GM19023 (cell line): ENCODE data around the gene RAB7B.

Experiments
- ATAC-seq: cut with Tn5 transposase; IDR thresholded peaks from one replicate; pipeline ENCODE4 v1.9.1; 2021; ENCODE audit warnings: mild to moderate bottlenecking, moderate library complexity; ENCODE audit not compliant: unreplicated experiment

The RAB7B gene

DNA sequence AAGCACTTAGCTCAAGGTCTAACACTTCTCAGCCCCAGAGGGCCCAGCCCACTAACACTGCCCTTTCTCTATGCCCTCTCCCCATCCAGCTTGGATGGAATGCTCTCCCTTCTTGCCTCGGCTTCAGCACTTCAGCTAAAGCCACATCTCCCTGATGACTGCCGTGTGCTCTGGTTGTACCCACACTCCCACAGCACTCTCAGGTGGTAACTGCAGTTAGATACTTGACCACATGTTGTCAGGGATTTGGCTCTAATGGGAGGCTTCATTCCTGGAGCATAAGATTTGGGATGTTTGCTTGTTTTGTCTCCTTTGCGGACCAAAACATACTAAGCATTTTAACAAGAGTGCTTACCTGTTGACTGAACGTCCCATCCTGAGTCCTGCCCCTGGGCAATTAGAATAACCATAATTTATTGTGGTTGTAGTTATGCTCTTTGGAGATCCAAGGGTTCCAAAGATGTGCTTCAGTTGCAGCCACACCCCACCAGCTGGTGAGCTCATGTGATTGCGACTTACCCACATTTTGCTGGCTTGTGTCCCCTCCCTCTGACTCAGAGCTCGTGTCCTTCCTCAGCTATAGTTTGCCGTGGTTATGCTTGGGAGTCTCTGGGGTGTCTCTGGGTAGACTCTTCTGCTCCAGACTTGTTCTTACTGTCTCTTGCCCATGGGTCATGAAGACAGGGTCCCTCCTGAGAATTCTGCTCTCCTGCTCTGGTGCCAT is 52.2 kb downstream of the RAB7B start:
- ATAC-seq, result no peak

- no peak for ATAC-seq
Observed at GRCh38 chr1:205950280-205950679, 52.9 kb downstream of the RAB7B start.

- ATAC-seq, result no peak
Observed at GRCh38 chr1:205949753-205950152, 53.4 kb downstream of the RAB7B start.

GRCh38 chr1:205948886-205949285 is 54.3 kb downstream of the RAB7B start:
- ATAC-seq, result no peak

- no peak for ATAC-seq
Observed at GRCh38 chr1:205948039-205948438, 55.2 kb downstream of the RAB7B start.

DNA sequence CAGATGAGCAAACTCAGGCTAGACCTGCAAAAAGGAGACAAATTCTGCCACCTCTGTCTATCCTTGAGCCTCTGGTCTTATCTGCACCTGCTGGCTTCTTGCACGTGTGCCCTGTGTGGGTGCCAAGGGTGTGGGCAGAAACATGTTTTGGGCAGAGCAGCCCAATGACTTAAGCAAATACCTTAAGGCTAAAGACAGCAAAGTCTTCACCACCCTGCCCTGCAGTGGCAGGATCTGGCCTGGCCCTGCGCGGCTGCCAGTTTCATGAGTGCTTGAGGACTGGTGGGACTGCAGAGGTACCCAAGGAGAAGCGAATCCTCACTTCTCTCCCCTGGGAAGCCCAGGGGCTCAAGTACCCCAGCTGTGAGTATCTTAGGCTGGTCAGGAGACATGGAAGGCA is 56.2 kb downstream of the RAB7B start:
- no peak for ATAC-seq

DNA sequence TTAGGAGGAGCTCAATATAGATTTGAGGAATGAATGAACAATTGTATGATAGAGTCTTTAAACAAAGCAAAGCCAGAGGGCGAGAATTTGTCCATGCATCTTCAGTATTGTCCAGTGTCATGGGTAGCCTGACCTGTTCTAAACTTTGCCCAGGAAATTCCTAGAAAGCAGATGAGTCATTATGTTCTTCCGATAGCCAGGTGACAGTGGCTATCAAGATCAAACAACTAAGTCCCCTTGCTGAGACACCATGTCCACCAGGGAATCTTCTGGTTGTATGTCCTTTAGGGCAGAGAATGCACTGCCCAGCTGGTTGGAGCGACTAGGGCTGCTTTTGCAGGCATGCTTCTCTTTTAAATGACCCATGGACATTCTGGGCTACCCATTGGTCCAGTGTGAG is 58.1 kb downstream of the RAB7B start:
- ATAC-seq, result no peak

- no peak for ATAC-seq
Observed at GRCh38 chr1:205944525-205944924, 58.7 kb downstream of the RAB7B start.

DNA sequence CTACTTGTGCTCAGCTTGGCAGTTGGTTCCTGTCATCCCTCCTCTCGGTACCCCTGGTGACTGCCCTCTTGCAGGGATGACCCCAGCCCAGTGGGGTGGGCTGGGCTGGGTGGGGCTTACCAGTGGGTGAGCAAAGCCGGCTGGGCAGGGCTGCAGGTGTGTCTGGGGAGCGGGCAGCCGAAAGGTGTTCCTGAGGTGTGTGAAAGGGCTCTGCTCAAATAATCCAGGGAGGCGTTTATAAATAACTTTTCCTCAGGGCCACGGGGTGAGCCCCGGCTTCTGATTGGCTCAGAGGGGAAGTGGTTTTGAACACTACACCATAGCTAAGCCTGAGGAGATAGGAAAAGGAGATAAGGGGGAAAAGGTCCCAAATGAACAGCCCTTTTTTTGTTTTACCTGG is 60.0 kb downstream of the RAB7B start, which contains the start of gene SLC26A9:
Gene SLC26A9 (minus strand): TSS at position 212 of the 400 bp plus-strand sequence. CDS start 7,636 bp downstream, outside the sequence.
- no peak for ATAC-seq

DNA sequence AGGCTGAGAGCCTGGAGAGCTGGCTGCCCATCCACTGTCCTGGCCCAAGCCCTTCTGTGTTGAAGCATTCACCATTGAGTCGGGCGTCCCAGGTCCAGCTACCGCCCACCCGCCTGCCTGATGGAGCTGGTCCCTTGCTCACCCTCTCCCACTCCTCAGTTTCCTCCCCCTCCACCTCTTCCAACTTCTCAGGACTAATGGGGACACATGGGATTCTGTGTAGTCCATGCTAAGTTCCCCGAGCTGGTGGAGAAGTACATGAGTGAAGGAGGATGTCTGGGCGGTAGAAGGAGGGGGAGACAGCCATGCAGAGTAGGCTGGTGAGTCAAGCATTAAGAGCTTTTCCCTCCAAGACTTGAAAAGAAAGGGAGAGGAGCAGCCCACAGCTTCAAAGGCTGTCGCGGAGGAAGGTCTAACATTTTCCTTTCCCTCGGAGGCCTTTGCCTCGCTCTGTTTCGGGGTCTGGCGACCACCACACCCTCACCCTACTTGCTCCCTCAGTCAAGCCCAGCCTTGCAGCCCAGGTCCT is 60.5 kb downstream of the RAB7B start:
- ATAC-seq, result no peak

DNA sequence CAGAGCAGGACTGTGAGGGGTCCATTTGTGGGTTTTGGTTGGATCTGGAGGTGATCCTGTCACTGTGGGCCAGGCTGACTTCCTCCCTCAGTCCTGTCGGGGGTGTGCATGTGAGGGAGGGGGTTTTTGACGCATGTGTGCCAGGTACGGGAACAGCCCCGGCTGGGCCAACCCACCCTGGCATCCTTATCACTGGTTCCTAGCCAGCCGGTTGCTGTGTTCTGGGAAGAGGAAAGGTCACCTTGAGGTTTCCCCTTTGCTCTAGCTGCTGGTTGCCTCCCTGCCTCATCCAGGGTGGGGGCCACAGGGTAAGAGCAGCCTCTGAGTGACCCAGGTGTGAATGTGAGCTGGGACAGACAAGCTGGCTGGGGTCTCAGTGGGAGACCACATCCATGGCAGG is 62.5 kb downstream of the RAB7B start:
- ATAC-seq, result no peak

DNA sequence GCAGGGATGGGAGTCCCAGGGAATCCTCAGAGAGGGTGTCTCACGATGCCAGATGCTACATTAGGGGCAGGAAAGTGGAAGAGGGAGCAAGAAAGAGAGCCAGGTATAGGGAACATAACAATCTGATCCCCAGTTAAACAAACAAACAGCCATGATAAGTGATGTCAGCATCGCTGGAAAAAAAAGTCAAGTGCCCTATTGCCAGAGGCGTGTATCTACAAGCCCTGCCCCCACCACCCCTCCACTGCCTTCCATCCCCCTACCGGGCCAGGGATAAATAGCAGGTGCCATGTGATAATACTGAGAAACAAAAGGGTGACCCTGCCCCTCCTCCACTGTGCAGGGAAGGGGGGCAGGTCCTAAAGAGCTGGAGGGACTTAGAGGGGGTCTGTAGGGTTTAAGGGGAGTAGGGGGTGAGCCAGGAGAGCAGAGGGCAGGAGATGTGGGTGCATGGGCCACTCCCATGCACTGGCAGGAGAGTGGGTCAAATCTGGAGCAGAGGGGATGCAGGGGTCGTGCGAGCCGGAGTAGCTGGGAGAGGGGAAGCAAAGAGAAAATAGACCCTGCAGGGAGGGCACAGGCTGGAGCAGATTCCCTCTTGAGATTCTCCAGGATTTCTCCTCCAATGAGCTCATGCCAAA is 63.4 kb downstream of the RAB7B start:
- no peak for ATAC-seq

DNA sequence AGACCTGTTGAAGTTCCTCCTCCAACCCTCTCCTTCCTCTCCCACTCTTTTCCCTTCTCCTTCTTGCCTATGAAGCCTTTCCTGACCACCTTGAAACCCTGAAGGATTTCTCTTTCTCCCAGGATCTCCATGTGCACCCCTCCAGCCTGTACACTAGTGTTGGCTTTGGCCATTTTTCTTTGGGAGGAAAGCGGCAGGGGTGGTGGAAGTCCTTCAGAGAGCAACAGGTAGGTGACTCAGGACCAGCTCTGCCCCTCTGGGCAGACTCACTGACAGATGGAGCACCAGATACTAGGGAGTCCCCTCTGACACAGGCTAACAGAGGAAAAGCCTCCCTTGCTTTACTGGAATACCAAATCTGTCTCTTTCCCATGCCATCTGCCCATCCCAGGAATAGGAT is 64.5 kb downstream of the RAB7B start:
- no peak for ATAC-seq

DNA sequence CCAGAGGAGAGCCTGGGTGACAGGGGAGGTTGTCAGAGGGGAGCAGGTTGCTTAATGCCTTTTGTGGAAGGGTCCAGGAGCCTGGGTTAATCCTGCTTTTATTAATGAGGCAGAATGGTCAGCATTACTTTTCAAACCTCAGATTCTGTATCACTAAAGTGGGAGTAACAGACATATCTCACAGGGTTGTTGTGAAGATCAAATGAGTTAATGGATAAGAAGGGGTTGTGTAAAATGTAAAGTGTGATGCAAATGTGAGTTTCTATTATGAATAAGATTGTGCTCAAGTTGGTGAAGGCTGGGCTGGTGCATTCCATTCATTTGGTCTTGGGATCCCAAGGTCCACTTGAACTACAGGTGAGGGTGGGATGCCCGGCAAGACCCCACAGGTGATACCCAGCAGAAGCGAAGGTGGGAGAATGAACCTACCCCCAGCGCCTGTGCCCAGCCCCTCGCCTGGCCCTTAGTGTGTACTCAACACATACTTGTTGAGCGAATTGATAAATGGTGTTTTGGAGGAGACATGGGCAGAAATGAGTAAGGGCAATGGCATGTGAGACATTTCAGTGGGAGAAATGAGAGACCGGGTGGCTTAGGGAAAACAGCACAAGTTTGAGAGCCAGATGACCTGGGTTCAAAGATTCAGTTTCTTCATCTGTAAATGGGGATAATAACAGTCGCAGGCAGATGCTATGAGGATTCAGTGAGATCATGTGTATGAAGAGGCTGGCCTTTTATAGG is 66.2 kb downstream of the RAB7B start:
- ATAC-seq, result no peak

- no peak for ATAC-seq
Observed at GRCh38 chr1:205936311-205936710, 66.9 kb downstream of the RAB7B start.

GRCh38 chr1:205935869-205936268 is 67.3 kb downstream of the RAB7B start:
- no peak for ATAC-seq

GRCh38 chr1:205934788-205935187 is 68.4 kb downstream of the RAB7B start:
- no peak for ATAC-seq

DNA sequence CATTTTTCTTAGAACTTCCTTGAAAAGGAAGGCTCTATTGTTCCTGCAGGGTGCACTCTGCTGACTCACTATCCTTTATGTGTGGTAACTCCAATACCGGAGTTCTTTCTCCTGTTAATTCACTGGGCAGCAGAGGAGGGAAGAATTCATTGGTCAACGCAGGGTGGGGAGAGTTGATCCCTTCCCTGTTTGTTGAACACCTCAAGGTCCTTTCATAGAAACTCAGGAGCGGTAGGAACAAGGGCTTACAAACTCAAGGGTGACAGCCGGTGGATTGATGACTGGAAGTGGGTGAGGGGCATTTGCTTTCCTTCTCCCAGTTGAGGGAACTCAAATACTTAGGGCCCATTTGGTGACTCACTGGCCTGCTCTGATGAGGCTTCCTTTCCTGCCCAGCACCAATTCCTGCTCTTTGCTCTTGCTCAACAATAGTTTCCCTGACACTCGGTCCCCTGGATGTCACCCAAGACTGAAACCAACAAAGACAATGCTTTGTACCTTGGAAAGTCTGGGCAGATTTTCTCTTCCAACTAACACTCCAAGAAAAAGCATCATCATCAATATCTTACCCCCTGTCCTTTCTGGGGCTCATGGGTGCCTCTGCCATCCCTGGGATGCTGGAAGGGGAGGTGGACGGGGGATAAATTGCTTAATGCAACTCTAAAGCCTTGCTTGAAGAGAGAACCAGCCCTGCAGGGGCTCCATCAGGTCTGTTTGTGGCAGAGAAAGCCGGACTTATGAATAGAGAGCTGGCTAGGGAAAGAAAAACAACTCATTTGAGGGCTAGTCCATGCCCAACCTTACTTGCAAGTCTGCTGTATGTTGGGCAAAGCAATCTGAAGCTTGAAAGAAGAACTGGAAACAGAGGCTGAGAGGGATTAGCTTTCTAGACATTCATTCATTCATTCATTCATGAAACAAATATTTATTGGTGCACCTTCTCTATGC is 69.2 kb downstream of the RAB7B start:
- no peak for ATAC-seq

GRCh38 chr1:205932776-205933175 is 70.4 kb downstream of the RAB7B start:
- no peak for ATAC-seq

DNA sequence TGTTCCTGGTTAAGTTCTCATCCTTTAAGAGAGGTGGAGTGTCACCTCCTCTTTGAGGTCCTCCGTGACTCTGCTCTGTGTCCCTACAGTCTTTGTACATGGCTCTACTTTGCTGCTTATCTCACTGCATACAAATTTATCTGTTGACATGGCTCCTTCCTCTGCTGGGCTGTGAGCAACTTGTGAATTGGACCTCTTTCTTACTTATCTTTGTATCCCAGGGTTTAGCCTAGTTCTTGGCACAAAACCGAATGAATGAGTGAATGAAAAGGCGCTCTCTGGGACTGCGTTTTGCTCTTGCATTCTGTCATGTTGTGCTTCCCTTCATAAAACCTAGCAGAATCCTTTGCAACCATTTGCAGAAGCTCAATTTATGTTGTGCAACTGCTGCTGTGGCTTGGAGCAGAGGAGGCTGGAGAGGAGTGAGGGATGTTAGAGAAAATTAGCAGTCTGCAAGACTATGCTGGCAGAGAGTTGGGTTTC is 72.4 kb downstream of the RAB7B start:
- ATAC-seq, result no peak
